Measurements from ENCODE around the gene SLC44A5. TPM values are rescaled to one million over a fixed set of nuclear protein-coding genes. Genes with fewer than 3 reads are reported as not detected.

SLC44A5 gene
- total RNA-seq, 1 experiment from 2014 or later, result 0.12 TPM

DNA sequence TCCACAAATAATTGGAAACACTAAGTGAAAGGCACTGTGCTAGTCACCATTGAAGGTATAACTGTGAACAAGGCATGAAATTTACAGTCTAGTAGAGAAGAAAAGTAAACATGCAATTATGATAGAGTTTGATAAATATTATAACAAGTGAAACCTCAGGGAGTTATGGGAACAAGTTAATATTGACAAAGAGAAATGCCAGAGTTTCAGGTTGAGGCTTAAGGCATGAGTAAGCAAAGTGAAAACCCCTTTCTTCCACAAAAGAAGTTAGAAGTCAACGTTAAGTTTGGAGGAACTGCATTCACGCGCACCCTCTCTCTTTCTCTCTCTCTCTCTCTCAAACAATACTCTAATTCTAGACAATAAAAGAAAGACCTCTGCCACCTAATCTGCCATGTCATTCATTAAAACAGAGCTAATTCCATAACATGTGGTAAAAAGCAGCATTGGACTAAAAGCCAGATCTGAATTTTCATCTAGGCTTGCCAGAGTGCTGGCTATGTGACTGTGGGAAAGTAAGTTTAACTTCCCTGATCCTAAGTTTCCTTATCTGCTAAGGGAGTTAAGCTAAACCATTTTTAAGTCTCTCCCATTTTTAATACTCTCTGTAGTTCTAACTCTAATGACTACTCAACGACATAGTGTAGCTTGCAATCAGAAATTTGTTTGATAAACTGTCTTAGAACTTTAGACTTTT is 22.0 kb downstream of the SLC44A5 start:
- no peak for DNase-seq (ENCODE audit: low read depth)

DNA sequence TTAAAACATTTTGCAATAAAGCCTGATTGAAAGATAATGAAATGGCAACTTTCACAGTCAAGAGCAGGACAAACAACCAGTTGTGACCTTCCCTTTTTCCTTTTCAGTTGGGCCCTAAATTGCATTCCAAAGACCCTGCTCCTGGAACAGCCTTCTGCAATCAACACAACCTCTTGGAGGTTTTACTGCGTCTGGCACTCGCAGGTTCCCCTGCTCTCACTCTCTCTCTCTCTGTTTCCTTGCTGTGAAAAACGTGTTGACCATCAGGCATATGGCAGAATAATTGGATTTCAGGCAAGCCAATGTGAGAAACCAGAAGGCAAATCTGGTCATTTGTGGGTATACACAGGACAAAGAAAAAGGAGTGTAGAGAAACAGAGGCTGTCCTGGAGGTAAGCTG is 23.2 kb downstream of the SLC44A5 start:
- DNase-seq (ENCODE audit: low read depth), result no peak

DNA sequence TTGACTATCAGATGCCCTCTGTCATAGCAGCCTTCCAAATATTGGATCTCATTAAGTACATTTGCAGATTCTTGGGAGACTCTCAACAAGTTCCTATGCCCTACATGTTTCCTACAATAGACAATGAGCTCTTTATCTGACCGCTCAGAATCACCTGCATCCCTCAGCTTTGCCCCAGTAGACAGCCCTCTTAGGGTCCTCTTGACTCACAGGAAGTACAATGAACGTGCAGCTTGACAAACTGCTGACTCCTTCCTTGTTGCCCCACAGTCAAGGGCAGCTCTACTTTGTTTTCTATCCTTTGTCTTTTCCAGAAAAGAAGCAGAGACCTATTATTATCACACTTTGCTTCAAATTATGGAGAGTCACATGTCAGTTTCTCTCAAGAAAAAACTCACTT is 27.6 kb downstream of the SLC44A5 start:
- DNase-seq (ENCODE audit: low read depth), result no peak

DNA sequence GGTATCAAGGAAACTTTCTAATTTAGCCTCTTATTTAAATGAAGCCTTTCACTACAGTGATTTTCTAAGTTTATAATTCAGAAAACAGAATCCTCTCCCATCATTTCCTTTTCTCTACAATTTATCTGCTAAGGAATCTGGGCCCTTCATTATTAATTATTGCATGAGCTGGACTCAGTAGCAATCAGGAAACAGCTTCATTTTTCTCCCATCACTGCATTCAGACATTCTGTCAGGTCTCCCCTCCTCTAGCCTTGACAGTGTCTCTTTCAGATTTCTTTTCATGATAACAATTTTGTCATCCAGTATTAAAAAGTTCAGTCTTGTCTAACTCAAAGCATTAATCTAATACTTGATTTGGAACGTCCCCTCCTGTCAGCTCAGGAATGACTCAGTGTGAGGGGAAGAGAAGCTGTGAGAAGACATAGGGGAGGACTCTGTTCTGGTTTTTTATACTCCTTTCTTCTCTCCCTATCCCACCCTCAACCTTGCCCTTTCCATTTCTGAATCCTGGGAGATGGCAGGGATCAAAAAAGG is 28.1 kb downstream of the SLC44A5 start:
- DNase-seq (ENCODE audit: low read depth), result no peak

DNA sequence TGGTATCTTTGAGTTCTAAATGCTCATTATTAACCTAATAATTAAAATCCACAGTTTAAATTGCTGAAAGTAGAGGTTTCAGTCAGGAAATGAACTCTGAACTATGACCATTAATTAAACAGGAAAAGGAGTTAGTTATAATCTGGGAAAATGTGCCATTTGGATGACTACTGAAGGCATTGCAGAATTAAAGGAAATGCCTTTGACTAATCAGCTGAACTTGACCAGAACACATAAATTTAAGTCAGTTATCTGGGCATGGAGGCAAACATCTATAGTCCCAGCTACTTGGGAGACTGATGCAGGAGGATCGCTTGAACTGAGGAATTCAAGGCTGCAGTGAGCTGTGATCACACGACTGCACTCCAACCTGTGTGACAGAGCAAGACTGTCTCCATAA is 31.9 kb downstream of the SLC44A5 start:
- no peak for DNase-seq (ENCODE audit: low read depth)

DNA sequence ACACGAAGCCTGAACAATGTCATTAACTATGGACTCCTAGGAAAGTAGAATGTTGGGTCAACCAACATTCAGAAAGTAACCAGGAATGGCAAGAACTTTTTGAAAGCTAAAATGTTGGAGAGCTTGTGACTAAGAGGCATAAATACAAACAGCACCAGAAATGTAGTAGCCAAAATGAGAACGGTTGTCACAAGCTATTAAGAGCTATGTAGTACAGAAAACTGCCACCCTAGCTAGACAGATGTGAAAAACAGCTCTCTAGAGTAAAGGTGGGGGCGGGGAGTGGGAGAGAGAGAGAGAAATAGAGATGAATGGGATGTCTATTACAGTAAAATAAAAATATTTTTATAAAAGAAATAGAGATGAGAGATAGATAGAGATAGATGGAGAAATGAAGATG is 35.1 kb downstream of the SLC44A5 start:
- no peak for DNase-seq (ENCODE audit: low read depth)

DNA sequence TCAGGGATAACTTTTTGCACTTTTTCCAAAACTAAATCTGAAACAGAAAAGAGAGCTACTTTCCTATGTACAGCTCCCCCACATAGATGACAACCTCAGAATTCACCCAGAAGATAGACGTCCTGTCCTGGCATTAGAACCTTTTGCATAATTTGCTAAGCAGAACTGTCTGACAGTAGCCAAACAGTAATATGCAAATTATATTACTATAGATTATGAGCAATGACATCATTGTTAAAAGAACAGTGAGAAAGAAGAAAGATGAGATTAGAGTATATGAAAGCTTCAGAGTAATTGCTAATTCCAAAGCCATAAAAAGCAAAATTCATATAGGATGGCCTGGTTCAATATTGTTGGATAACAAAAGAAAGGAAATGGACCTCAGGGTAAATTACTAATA is 43.7 kb downstream of the SLC44A5 start:
- DNase-seq (ENCODE audit: low read depth), result no peak

DNA sequence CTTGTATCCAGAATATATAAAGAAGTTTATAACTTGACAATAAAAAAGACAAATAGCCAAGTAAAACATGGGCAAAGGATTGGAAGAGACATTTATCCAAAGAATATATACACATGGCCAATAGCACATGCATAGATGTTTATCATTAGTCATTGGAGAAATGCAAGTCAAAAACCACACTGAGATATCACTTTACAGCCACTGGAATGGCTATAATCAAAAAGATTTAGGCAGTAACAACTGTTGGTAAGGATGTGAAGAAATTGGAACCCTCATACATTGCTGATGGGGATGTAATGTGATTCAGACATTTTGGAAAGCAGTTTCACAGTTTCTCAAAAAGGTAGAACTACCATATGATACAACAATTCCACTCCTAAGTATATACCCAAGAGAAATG is 51.1 kb downstream of the SLC44A5 start:
- no peak for DNase-seq (ENCODE audit: low read depth)

DNA sequence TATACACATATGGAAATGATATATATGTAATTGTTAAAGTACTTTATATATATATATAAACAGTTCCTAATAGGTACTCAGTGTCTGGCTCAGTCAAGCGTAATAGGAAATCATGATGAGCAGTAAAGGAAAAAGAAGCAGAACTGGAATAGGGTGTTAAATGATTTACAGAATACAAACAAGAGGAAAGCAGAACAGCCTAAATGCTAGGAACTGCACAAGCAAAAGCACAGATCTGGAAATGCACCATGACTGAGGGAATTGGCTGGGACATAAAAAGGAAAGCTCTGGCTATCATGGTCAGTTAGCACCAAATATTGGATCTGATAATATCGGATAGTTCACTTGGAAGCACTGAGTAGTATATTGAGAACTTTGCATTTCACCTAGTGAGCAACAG is 51.8 kb downstream of the SLC44A5 start:
- DNase-seq (ENCODE audit: low read depth), result no peak

DNA sequence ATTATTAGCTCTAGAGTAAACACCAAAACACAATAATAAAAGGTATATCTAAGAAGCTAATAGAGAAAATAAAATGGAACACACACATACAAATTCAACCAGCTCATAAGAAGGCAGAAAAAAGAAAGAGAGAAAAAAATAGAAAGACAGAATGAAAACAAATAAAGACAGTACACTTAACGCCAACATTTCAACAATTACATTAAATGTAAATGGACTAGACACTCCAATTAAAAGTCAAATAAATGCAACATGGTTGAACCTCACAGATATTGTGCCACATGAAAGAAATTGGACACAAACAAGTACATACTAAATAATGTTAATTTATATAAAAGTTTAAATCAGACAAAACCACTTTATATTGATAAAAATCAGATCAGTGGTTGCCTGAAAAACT is 56.0 kb downstream of the SLC44A5 start:
- no peak for DNase-seq (ENCODE audit: low read depth)

DNA sequence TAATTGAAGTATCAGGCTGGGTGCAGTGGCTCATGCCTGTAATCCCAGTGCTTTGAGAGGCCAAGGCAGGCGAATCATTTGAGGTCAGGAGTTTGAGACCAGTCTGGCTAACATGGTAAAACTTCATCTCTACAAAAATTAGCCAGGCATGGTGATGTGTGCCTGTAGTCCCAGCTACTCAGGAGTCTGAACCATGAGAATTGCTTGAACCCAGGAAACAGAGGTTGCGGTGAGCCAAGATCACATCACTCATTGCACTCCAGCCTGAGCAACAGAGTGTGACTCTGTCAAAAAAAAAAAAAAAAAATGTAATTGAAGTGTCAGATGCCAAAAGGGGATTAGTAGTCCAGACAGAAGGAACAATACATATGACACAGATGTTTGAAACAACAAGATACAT is 56.7 kb downstream of the SLC44A5 start:
- no peak for DNase-seq (ENCODE audit: low read depth)

DNA sequence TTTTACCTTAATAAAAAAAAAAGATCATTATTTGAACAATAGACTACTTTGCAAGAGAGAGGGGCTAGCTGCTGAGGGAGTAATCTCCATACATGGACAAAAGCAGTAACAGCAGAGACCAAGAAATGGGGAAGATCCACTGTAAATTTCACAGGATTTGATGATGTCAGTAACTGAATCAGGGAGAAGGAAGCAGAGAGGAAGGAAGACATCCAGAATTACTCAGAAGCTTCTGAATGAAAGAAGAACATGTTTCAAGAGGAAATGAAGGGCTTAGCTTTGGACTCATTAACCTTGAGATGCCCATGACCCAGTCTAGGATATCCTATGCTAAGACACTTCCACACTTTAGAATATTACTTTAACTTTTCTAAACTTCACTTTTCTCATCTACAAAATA is 60.4 kb downstream of the SLC44A5 start:
- DNase-seq (ENCODE audit: low read depth), result no peak

DNA sequence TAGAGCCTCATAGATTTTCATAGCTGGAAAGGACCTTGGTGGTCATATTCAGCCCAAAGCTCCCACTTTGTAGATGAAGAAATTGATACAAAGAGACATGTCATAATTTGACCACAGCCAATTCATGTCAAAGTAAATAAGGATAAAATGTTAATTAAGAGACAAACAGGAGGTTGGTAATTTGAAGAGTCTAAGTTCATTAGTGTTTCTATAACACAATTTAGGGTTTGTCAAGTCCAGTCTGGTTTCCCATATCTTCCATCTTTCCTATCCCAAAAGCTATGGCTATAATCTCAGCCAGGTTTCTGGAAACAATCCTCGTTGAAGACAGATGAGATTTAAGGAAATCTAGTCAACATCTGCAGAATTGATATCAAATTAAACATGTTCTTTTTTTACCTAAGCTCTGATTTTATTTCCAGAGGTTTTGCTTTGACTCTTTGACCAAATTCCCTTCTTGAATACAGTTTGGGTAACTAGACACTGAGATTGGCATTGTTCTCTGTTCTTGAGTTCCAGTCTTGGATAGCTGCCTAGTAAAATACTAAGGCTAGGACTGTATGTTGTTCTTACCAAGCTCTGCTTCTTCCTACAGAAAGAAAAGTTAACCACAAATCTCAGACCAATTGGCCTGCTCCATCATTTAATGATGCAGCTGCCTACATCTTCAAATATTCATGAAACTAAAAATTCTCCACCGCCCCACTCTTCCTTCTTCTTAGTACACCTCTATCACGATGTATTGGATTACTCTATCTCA is 62.0 kb downstream of the SLC44A5 start:
- DNase-seq (ENCODE audit: low read depth), result no peak

DNA sequence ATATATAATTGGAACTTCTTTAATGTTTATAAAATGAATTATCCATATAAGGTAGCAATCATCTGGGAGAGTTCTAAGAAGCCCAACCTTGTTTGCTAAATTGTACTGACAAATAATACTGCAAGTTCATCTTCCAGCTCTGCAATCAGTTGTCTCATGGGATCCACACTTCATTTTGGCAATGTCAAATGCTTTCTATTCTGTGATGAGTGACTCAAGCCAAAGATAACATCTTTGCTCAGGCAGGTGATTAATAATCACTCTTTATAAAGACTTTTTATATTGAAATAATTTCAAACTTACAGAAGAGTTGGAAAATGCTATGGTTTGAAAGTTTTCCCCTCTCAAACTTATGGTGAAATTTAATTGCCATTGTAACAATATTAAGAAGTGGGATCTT is 67.2 kb downstream of the SLC44A5 start:
- no peak for DNase-seq (ENCODE audit: low read depth)

DNA sequence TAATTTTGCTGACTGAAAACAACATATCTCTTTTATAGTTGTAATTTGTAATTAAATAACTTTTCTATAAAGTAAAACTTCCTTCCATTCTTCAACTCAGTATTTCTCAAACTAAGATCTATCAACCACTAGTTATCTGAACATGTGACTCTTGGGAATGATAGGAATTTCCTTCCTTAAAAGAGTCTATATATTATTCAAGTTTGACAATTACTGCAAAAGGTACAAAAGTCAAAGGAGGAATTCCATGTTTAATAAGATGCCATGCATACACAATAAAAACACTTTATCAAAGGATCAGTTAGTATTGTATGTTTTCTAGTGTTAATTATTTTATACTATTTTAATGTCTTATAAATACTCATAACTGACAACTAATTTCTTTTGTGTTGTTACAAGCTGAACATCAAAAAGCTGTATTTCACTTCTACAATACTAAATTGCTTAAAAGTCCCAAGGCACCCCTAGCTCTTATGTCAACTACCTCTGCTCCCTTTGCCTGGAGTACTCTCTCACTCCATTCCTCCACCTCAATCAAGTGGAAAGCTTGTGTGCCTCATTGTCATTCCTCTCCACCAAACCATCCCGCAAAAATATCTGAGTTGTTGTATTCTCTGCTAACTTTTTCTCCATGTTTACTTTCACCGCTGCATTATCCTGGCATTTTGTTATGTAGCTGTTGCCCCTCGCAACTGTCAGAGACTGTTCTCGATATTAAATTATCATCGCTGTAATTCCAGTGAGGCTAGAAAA is 67.9 kb downstream of the SLC44A5 start:
- DNase-seq (ENCODE audit: low read depth), result no peak

DNA sequence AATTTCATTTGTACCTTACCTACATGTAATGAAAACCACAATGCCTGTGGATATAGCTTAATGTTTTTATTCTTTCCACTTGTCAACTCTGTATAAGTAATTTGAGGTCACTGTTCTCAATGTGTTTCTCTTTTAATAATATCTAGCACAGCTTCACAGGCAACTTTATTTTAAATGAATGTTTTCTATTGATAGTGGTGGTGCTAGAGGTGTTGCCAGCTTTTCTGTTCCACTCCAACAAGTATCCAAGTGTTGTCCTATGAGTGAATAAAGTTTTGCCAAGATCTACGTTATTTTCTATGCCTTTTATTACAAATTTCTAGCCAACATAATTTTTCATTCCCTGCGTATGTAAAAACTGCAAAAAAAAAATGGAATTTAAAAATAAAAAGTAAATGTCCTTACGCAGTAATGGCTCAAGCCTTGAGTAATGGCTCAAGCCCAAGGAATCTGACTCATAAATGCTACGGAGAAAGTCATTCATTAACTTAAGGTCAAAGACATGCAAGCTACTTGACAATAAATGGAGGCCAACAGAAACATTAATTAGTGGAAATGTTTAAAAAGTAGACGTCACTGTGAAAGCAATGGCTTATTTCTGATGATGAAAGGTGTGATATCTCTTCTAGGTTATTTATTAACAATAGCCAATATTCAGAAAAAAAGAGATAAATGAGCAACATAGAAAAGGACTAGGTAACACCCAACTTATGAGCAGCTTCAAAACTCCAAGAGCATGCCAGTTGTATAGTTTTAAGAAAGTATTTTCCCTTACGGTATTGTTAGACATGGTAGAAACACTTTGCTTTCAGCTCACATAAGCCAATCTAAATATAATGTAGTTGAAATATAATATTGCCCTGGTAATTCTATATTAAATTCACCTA is 71.4 kb downstream of the SLC44A5 start:
- DNase-seq (ENCODE audit: low read depth), result no peak

DNA sequence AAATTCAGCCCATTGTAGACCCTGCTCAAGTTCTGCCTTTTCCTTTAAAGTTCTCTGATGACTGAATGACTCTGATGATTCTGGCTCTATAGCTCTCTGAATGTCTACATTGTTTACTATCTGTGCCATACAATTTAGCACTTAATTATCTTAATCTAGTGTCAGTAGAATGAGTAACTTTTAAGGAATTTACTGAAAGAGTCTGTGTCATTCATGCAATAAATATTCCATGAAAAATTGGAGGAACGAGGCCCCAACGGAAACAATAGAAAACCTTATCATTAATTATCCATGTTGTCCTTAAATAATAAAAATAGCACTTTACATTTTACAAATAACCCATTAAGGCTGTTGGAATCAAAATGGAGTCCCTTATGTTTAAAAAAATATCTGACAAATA is 77.8 kb downstream of the SLC44A5 start:
- no peak for DNase-seq (ENCODE audit: low read depth)

DNA sequence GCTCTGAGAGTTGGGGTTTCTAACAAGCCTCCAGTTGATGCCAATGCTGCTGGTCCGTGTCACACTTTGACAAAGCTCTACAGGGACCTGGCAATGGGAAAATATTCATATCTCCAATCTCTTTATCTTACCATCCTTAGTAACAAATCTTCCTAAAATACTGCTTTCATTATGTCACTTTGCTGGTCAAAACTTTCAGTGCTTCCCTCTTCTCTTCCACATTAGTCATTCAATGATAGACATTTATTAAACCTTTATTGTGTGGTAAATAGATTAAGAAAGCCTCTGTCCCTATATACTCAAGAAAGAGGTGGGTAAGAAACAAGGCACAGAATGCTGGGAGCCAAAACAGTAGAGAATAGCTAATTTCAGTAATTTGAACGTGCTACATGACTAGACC is 79.3 kb downstream of the SLC44A5 start:
- DNase-seq (ENCODE audit: low read depth), result no peak

DNA sequence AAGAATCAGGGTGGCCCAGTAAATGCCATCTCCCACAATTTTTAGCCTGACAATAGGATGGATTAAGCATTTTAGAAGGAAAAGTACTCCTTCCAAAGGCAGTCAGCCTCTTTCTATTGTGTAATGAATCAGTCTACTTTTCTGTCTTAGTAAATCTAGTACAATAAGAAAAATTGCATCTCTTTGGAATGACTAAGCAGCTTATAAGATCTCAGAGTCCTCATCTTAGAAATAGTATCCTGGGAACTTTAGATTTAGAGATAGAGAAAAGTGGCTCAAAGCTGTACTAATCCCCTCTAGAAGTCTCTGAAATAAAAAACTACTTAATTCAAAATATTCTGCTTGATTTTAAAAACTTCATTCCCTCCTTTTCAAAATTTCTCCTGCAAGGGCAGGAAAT is 81.4 kb downstream of the SLC44A5 start:
- DNase-seq (ENCODE audit: low read depth), result no peak

DNA sequence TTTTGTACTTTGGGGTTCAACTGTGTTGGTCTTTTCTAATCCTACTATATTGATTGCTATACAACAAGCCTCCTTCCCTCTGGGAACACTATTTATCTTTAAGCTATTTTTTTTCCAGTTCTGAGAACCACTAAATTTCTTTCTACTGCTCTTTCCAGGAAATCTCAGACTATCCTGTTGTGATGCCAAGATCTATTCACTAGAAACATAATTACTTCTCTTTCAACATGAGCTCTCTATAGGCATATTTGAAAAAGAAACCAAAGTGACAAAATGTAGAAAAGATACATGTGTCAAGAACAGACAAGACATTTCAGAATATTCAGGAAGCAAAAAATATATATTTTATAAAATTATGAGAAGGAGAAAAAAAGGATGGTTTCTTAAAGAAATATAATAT is 82.9 kb downstream of the SLC44A5 start:
- DNase-seq (ENCODE audit: low read depth), result no peak

DNA sequence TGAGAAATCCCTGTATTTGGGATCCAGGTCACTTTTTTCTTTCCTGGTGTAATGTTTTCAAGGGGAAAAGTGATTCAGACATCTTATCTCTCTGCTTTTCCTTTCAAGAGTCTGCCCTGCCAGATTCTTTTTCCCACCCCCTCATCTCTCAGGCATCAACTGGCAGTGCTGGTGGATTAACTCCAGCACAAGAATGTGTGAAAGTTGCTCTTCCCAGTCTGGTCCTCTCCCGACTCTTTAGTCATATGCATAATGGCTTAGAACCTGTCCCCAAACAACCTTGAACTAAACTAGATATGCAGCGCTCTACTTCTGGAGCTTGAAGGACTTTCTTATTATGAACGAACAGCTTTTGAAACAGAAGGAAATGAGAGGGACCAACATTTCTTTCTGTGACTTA is 88.5 kb downstream of the SLC44A5 start:
- no peak for DNase-seq (ENCODE audit: low read depth)

DNA sequence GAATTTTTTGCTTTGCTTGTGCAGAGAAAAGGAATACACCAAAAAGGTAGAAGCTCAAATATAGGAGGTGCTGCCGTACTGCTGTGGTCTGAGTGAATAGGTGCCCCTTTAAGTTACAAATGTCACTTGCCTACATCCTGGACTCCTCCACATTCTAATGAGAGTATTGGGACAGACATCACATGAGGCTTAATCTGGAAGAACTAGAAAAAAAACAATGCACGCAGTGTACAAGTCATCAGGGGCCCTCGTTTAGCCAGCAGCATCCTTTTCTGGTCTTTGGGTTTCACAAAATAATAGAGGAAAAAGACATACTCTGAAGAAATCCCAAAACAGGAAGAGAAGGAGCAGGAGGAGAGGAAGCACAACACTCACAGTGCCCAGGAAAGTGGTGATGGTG is 89.3 kb downstream of the SLC44A5 start:
- no peak for DNase-seq (ENCODE audit: low read depth)

Measured in RPMI7951 (cell line).